LNCaP clone FGC (cell line): Measurements from ENCODE around the gene MEGF6.
A peak's percentile ranks its signal among the peaks of the same experiment; 100 is the strongest.

ENCODE experiments used
- DNase-seq: peaks from one replicate; pipeline ENCODE4 v3.0.0-alpha.2; 2011; ENCODE audit warnings: low read depth
- H3K4me3 ChIP-seq: 2 replicates; pipeline ENCODE4 v1.5.1; 2011; ENCODE audit warnings: mild to moderate bottlenecking, low read depth, low read length, control low read depth
- CTCF ChIP-seq: IDR thresholded peaks from 2 replicates; pipeline ENCODE4 v1.5.1; 2012; ENCODE audit warnings: mild to moderate bottlenecking; ENCODE audit not compliant: control insufficient read depth, insufficient read depth; ENCODE audit errors: extremely low read depth

Gene MEGF6

GRCh38 chr1:3459051-3459908, 152.0 kb downstream of the MEGF6 start:
- TF ChIP-seq CTCF = no peak
- no peak overlapping the region for H3K4me3 ChIP-seq
- no peak for DNase-seq

GRCh38 chr1:3457910-3458883, 153.1 kb downstream of the MEGF6 start:
- no peak for TF ChIP-seq CTCF
- H3K4me3 ChIP-seq = no peak overlapping the region
- DNase-seq = no peak

GRCh38 chr1:3456964-3457909, 154.1 kb downstream of the MEGF6 start:
- TF ChIP-seq CTCF = no peak
- no peak overlapping the region for H3K4me3 ChIP-seq
- DNase-seq = no peak

GRCh38 chr1:3456449-3456963, 154.8 kb downstream of the MEGF6 start:
- no peak overlapping the region for H3K4me3 ChIP-seq

GRCh38 chr1:3455670-3456448, 155.4 kb downstream of the MEGF6 start:
- peak overlapping the region; percentile 87 for H3K4me3 ChIP-seq
- TF ChIP-seq CTCF = no peak
- no peak for DNase-seq

More at GRCh38 chr1:3456449-3456963, 154.8 kb downstream of the MEGF6 start:
- TF ChIP-seq CTCF = no peak
- DNase-seq = no peak
